CD4-positive, alpha-beta T cell treated with Interleukin-4 for 1 hour (primary cell): Measurements from ENCODE around the gene EPSTI1.
"Not testable (repeated sequence)": the region's sequence is repeated elsewhere in the genome, so short reads cannot be mapped to it uniquely, and the experiment has no call there.

Source experiments
- DNase-seq, 2 donors: peaks; one replicate each; pipeline ENCODE4 v3.0.0-alpha.2; 2020 to 2022

The EPSTI1 gene

DNA sequence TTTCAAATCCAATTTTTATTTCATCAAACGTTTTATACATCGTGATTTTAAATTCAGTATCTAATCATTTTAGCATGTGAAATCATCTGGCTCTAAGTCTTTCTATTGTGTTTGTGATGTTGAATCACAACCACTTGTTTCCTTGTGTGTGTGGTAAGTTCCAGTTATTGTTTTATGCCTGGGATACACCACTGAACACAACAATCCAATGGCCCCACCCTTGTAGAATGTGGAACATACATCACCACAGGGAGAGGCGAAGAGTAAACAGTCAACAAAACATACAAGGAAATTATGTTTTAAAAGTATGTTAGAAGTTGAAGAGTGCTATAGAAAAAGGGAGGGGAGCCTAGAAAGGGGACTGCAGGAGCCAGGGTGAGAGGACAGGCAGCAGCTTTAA lies 100.5 kb downstream of the EPSTI1 start:
- no peak for DNase-seq

- DNase-seq = no peak
Measured at GRCh38 chr13:42885325-42885724, 106.7 kb downstream of the EPSTI1 start.

- DNase-seq = no peak
Measured at GRCh38 chr13:42883771-42884467, 108.1 kb downstream of the EPSTI1 start.

GRCh38 chr13:42883142-42883541 lies 108.9 kb downstream of the EPSTI1 start:
- no peak for DNase-seq

GRCh38 chr13:42880056-42880605 lies 111.9 kb downstream of the EPSTI1 start:
- no peak for DNase-seq

- no peak for DNase-seq
Measured at GRCh38 chr13:42878721-42879120, 113.3 kb downstream of the EPSTI1 start.

GRCh38 chr13:42876887-42877545 lies 115.0 kb downstream of the EPSTI1 start:
- no peak for DNase-seq

DNA sequence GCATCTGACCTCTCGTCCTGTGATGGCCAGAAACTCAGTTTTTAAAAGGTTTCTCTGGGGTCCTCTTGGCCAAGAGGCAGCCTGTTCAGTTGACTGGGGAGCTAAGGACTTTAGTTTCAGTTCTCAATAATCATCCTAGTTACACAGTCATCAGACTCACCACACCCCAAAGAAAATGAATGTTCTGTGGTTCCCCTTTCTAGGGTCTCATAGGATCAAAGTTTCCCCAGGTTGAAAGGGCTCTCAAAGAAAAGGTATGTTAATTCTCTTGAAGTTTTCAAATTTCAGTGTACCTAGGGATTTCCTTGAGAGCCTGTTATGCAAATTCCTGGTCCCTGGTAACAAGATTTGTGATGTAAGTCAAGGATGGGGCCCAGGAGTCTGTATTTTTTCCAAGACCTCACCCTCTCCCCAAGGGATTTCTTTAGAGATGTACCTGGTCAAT lies 115.7 kb downstream of the EPSTI1 start:
- DNase-seq = peak; percentile 1 to 14

DNA sequence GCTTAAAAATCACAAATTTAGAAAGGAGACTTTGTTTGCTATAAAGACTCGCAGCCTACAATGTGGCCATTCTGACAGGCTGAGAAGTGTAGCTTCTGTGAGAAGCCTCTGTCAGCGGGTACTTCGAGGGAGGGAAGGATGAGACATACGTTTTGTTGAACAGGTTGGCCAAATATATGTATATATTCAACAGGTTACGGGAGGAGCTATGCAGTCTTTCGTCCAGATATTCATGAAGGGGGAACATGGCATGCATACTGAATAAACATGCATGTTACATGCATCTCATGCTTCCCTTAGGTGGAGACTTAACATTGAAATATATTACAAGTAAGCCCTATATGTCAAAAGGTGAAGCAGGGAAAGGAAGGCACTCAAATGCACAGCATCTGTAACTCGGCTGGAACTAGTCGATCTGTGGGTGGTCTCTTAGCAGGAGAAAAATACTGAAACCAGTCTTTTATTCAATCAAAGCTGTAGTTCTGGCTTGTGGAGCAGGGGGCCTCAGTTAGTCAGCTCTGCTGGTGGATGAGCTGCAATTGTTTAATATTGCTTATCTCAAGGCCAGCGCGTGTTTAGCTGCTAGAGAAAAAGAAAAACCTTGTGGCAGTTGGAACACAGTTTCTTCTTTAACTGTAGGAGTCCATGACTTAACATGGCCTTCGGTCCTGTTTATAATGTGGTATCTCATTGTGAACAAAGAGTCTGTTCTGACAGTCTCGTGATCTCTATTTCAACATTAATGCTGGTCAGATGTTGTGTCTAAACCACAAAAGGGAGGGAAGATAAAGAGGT lies 116.4 kb downstream of the EPSTI1 start:
- DNase-seq = no peak

- DNase-seq = no peak
Measured at GRCh38 chr13:42874221-42874620, 117.8 kb downstream of the EPSTI1 start.

- DNase-seq = no peak
Measured at GRCh38 chr13:42873081-42873480, 119.0 kb downstream of the EPSTI1 start.

- no peak for DNase-seq
Measured at GRCh38 chr13:42867232-42867631, 124.8 kb downstream of the EPSTI1 start.

DNA sequence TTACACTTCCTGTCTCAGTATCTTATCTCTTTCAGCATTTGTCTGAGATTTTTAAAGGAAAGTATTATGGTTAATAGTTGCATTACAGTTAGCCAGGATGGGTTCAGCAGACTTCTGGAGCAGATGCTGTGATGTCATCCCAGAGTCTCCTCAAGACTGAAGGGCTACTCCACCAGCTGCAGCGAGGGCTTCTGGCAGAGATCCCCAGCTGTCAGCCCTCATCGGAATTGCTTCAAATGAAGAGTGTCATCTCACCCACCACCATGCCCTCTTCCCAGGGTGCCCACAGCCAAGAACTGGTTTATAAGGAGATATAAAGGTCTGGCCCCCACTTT lies 126.3 kb downstream of the EPSTI1 start:
- DNase-seq = no peak

GRCh38 chr13:42864952-42865767 lies 126.9 kb downstream of the EPSTI1 start:
- no peak for DNase-seq

- DNase-seq = not testable (repeated sequence)
Measured at GRCh38 chr13:42862370-42862769, 129.7 kb downstream of the EPSTI1 start.

DNA sequence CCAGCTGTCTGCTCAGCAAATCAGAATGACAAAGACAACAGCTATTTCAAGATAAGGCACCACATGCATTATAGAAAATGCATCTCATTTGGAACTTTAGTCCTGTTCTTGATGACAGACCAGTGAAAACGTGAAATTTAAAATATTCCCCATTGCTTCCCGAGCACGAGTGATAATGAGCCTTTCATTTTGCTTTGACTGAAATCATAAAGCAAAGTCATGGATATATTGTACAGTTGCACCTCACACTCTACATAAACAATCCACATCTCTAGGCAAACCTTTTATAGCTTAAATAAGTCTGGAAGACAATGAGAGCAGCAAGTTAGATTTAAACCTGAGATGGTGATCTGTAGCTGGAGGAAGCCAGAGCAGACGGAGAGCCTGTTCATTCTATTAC lies 131.6 kb downstream of the EPSTI1 start:
- DNase-seq = no peak

DNA sequence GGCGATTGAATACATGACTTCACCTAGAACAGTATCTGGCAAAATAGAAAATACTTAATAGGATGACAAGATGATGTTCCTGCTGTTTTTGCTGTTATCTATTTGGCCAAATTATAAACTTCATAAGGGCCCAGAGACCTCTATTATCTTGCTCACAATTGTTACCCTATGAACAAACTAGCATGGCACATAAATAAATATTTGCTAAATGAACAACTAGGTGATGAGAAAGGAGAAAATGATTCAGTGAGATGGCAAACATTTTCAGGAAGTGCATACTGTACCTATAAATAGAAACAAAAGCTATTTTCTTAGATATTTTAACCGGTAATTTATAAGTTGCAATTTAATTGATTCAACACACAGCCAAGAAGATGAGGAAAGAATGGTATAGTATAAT lies 132.3 kb downstream of the EPSTI1 start:
- DNase-seq = no peak

GRCh38 chr13:42855410-42855809 lies 136.6 kb downstream of the EPSTI1 start:
- DNase-seq = no peak

DNA sequence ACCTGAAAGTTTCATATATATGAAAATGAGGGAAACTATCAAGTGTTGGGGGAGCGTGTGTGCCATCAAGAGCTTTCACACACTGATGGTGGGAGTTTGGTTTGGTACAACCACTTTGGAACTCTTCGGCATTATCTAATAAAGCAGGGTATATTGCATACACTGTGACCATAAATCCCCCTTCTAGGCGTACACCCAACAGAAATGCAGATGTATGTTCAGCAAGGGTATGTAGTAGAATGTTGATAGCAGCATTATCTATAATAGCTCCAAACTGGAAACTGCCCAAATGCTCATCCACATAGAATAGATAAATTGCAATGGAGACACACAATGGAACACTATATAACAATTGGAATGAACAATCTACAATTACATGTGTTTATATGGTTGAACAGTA lies 139.9 kb downstream of the EPSTI1 start:
- no peak for DNase-seq

- no peak for DNase-seq
Measured at GRCh38 chr13:42849200-42849599, 142.8 kb downstream of the EPSTI1 start.

GRCh38 chr13:42847891-42848663 lies 144.0 kb downstream of the EPSTI1 start:
- DNase-seq = no peak
